Measurements from ENCODE around the gene RNASEH2A.

The RNASEH2A gene

GRCh38 chr19:12778905-12779161 is 27.6 kb upstream of the RNASEH2A start:
- H3K79me2 ChIP-seq (ENCODE audit: insufficient read depth, low read length), result no peaks in the 10 kb centered on the region
- H3K9me3 ChIP-seq (ENCODE audit: low read length), result no peaks in the 10 kb centered on the region
- no peaks in the 10 kb centered on the region for H3K9me2 ChIP-seq (ENCODE audit: low read depth, low read length)
- TF ChIP-seq EZH2 (IDR thresholded peaks at IDR 0.05; ENCODE audit: borderline replicate concordance, low read length) (no peak), CTCF (IDR thresholded peaks at IDR 0.05; ENCODE audit: low read length) (no peak)
- peak overlapping the region; percentile 63; the same call in 1 of the 2 replicates for H3K9ac ChIP-seq (ENCODE audit: low read length)
- peaks cover 7% of the 10 kb centered on the region; the same call in 1 of the 2 replicates for H3F3A ChIP-seq (ENCODE audit: insufficient read depth, low read length)
- H3K27me3 ChIP-seq (ENCODE audit: insufficient read depth, low read length), result no peaks in the 10 kb centered on the region
- peak overlapping the region; percentile 80 for H3K4me2 ChIP-seq (ENCODE audit: low read length)
- peak overlapping the region; percentile 25 for H3K27ac ChIP-seq (ENCODE audit: low read depth, low read length, poor library complexity, severe bottlenecking)
- H3K4me1 ChIP-seq (ENCODE audit: insufficient read depth, low read length, severe bottlenecking), result peaks cover 53% of the 10 kb centered on the region
- H3K36me3 ChIP-seq (ENCODE audit: insufficient read depth, low read length), result no peaks in the 10 kb centered on the region
- H2AFZ ChIP-seq (ENCODE audit: low read length), result no peak overlapping the region
- peak overlapping the region; percentile 61 for H3K4me3 ChIP-seq (ENCODE audit: low read depth, low read length, poor library complexity, severe bottlenecking)
- no peaks in the 10 kb centered on the region for H4K20me1 ChIP-seq (ENCODE audit: insufficient read depth, low read length)

- H3K9me3 ChIP-seq (ENCODE audit: low read length), result no peaks in the 10 kb centered on the region
- TF ChIP-seq CTCF (IDR thresholded peaks at IDR 0.05; ENCODE audit: low read length), result peak; percentile 19; the same call in 1 of the 2 replicates
- no peak for TF ChIP-seq EZH2 (IDR thresholded peaks at IDR 0.05; ENCODE audit: borderline replicate concordance, low read length)
- no peaks in the 10 kb centered on the region for H4K20me1 ChIP-seq (ENCODE audit: insufficient read depth, low read length)
- H3K36me3 ChIP-seq (ENCODE audit: insufficient read depth, low read length), result no peaks in the 10 kb centered on the region
- no peak overlapping the region for H3K27ac ChIP-seq (ENCODE audit: low read depth, low read length, poor library complexity, severe bottlenecking)
- H3F3A ChIP-seq (ENCODE audit: insufficient read depth, low read length), result peaks cover 3% of the 10 kb centered on the region; the same call in 1 of the 2 replicates
- no peak overlapping the region for H3K4me3 ChIP-seq (ENCODE audit: low read depth, low read length, poor library complexity, severe bottlenecking)
- H3K4me1 ChIP-seq (ENCODE audit: insufficient read depth, low read length, severe bottlenecking), result peaks cover 58% of the 10 kb centered on the region
- H3K9me2 ChIP-seq (ENCODE audit: low read depth, low read length), result no peaks in the 10 kb centered on the region
- H2AFZ ChIP-seq (ENCODE audit: low read length), result no peak overlapping the region
- no peak overlapping the region; the same call in 1 of the 2 replicates for H3K9ac ChIP-seq (ENCODE audit: low read length)
- no peaks in the 10 kb centered on the region for H3K79me2 ChIP-seq (ENCODE audit: insufficient read depth, low read length)
- no peak overlapping the region; the same call in 1 of the 2 replicates for H3K4me2 ChIP-seq (ENCODE audit: low read length)
- H3K27me3 ChIP-seq (ENCODE audit: insufficient read depth, low read length), result no peaks in the 10 kb centered on the region
These were observed 27.0 kb upstream of the RNASEH2A start for GRCh38 chr19:12779162-12779993.

GRCh38 chr19:12782174-12782423 is 24.3 kb upstream of the RNASEH2A start:
- Histone ChIP-seq H3K9ac (ENCODE audit: low read length) (peak overlapping the region; percentile 44; the same call in 1 of the 2 replicates), H3K36me3 (ENCODE audit: insufficient read depth, low read length) (no peaks in the 10 kb centered on the region), H3K4me2 (ENCODE audit: low read length) (peak overlapping the region; percentile 71), H4K20me1 (ENCODE audit: insufficient read depth, low read length) (no peaks in the 10 kb centered on the region), H3K9me2 (ENCODE audit: low read depth, low read length) (no peaks in the 10 kb centered on the region), H3K27ac (ENCODE audit: low read depth, low read length, poor library complexity, severe bottlenecking) (peak overlapping the region; percentile 47), H3K4me1 (ENCODE audit: insufficient read depth, low read length, severe bottlenecking) (peaks cover 73% of the 10 kb centered on the region), H2AFZ (ENCODE audit: low read length) (no peak overlapping the region), H3K27me3 (ENCODE audit: insufficient read depth, low read length) (no peaks in the 10 kb centered on the region), H3K9me3 (ENCODE audit: low read length) (no peaks in the 10 kb centered on the region), H3K79me2 (ENCODE audit: insufficient read depth, low read length) (no peaks in the 10 kb centered on the region), H3F3A (ENCODE audit: insufficient read depth, low read length) (no peaks in the 10 kb centered on the region), H3K4me3 (ENCODE audit: low read depth, low read length, poor library complexity, severe bottlenecking) (peak overlapping the region; percentile 54)
- TF ChIP-seq CTCF (IDR thresholded peaks at IDR 0.05; ENCODE audit: low read length), result no peak
- no peak for TF ChIP-seq EZH2 (IDR thresholded peaks at IDR 0.05; ENCODE audit: borderline replicate concordance, low read length)

Data from OCI-LY1 (cell line).